Stimulated activated memory B cell treated with anti-CD40 and anti-IgM and Interleukin-4, amounts not matched to agents 10 μg/mL and 1 μg/mL and 100 μg/mL, for 72 hours (primary cell): ENCODE measurements around the gene GNMT.

Source experiments
- ATAC-seq: fragments of 150-1000 bp; cut with Tn5 transposase; 2 replicates; pipeline ENCODE4 v1.10.0; 2021
- H3K27ac Mint-ChIP-seq: one replicate; pipeline ENCODE4 v1.8.0; 2022; ENCODE audit warnings: mild to moderate bottlenecking, mixed read lengths
- H3K27me3 Mint-ChIP-seq: one replicate; pipeline ENCODE4 v1.8.0; 2022; ENCODE audit warnings: mixed read lengths
- H3K36me3 Mint-ChIP-seq: one replicate; pipeline ENCODE4 v1.8.0; 2022; ENCODE audit warnings: mixed read lengths
- H3K4me1 Mint-ChIP-seq: one replicate; pipeline ENCODE4 v1.8.0; 2022; ENCODE audit warnings: mixed read lengths
- H3K4me3 Mint-ChIP-seq: one replicate; pipeline ENCODE4 v1.8.0; 2022; ENCODE audit warnings: mild to moderate bottlenecking, moderate library complexity, mixed read lengths
- H3K9me3 Mint-ChIP-seq: one replicate; pipeline ENCODE4 v1.8.0; 2022; ENCODE audit warnings: mixed read lengths

The GNMT gene

DNA sequence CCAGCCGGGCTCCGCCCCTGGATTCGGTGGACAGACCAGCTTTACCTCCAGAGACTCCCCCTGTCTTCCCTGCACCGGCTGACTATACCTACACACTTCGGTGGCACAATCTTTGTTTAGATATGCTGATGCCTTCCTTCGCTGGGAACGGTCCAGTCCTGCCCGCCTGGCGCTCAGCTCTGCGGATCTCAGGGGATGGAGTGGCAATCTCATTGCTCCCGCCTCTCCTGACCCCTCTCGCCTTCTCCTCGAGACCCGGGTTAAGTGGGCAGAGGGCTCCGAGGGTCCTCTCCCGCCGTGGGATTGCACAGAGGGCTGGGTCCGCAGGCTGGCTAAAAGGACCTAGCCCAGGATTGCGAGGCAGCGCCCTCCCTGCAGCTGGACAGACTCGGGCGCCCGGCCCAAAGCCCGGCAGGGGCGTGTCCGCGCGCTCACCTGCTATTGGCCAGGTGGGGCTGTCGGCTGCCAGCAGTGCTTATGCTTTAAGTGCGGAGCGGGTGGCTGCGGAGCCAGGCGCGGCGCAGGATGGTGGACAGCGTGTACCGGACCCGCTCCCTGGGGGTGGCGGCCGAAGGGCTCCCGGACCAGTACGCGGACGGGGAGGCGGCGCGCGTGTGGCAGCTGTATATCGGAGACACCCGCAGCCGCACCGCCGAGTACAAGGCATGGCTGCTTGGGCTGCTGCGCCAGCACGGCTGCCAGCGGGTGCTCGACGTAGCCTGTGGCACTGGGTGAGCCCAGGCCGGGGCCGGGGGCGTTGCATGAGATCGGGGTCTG, at the start of gene GNMT:
GNMT (plus strand) TSS at position 512 of the 777 bp plus-strand sequence; CDS start at position 526, 14 bp downstream.
- peak; percentile 73 for ATAC-seq
- H3K27ac Mint-ChIP-seq = peak within 1 kb of the TSS; percentile 43
- H3K4me3 Mint-ChIP-seq = peak within 1 kb of the TSS; percentile 80
- no peaks in the 10 kb centered on the region for H3K27me3 Mint-ChIP-seq
- H3K36me3 Mint-ChIP-seq = peaks cover 28% of the 10 kb centered on the region
- H3K4me1 Mint-ChIP-seq = peaks cover 22% of the 10 kb centered on the region
- H3K9me3 Mint-ChIP-seq = no peaks in the 10 kb centered on the region

DNA sequence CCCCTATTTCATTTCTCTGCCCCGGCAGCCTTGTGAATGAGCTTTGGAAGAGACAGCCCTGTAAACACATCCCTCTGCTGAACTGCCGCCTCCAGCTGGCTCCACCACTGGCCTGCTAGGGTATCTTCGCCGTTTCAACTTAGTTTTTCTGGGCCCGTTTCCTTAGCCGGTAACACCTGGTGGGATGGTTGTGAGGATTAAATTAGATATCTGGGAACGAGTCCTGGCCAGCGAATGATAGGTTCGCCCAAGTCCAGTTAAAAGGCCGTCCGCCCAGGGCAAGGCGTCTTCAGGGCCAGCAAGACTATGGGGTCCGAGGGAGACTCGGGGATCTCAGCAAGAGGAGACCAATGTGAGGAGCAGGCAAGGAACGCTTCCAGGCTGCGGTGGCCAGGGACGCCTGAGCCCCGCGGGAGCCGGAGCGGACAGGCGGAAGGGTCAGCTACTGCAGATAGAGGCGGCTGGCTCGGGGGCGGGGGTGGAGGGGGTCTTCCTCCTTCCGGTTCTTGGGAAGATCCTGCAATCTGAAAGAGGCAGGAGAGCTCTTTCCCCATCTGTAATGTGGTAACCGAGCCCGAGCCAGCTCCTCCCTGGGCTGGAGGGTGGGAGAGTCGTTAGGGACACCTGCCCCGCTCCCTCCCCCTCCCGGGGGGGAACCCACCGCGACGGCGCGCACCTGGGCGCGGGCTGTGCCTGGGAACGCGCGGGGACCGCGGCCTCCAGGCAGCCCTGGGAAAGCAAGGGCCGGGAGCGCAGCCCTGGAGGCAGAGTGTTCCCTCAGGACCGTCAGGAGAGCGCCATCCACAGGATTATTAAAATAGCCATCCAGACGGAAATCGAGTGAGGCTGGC, 49.2 kb upstream of the GNMT start:
- peaks cover 8% of the 10 kb centered on the region for H3K27me3 Mint-ChIP-seq
- no peaks in the 10 kb centered on the region for H3K36me3 Mint-ChIP-seq
- no peak for ATAC-seq
- no peak overlapping the region for H3K27ac Mint-ChIP-seq
- H3K4me3 Mint-ChIP-seq = peak overlapping the region; percentile 37
- H3K9me3 Mint-ChIP-seq = no peaks in the 10 kb centered on the region
- H3K4me1 Mint-ChIP-seq = peaks cover 14% of the 10 kb centered on the region

DNA sequence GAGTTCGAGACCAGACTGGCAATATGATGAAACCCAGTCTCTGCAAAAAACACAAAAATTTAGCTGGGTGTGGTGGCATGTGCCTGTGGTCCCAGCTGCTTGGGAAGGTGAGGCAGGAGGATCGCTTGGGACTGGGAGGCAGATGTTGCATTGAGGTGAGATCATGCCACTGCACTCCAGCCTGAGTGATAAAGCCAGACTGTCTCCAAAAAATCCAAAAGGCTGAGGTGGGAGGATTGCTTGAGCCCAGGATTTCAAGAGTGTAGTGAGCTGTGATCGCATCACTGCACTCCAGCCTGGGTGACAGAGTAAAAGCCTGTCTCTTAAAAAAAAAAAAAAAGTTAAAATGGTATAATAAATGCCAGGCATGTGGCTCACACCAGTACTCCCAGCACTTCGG, 46.0 kb upstream of the GNMT start:
- peaks cover 8% of the 10 kb centered on the region for H3K27me3 Mint-ChIP-seq
- H3K4me1 Mint-ChIP-seq = peaks cover 14% of the 10 kb centered on the region
- H3K36me3 Mint-ChIP-seq = no peaks in the 10 kb centered on the region
- no peak overlapping the region for H3K27ac Mint-ChIP-seq
- H3K4me3 Mint-ChIP-seq = no peak overlapping the region
- no peak for ATAC-seq
- H3K9me3 Mint-ChIP-seq = no peaks in the 10 kb centered on the region

DNA sequence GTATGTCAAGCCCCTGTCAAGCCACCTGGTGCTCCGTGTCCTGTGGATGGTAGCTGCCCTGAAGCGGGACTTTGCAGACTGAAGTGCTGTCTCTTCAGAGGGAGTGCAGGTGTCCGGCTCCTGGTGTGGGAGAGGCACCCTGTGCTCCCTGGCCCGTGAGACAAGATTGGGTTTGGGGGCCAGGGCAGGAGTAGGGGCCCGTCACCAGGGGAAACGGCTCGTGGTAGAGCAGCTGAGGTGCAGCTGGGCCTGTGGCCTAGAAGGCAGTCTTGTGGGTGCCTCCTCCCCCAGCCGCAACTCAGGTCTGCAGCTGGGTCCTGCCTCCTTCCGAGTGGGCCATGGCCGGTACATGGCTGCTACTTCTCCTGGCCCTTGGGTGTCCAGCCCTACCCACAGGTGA, 44.8 kb upstream of the GNMT start, which contains the start of gene PTCRA:
PTCRA (plus strand) TSS at position 322 of the 400 bp plus-strand sequence; CDS start at position 339, 17 bp downstream.
- Mint-ChIP-seq H3K27ac (peak within 1 kb of the TSS; percentile 68), H3K4me1 (peaks cover 14% of the 10 kb centered on the region), H3K9me3 (no peaks in the 10 kb centered on the region), H3K4me3 (no peak within 1 kb of the TSS), H3K27me3 (peaks cover 8% of the 10 kb centered on the region), H3K36me3 (no peaks in the 10 kb centered on the region)
- peak; percentile 62 for ATAC-seq

DNA sequence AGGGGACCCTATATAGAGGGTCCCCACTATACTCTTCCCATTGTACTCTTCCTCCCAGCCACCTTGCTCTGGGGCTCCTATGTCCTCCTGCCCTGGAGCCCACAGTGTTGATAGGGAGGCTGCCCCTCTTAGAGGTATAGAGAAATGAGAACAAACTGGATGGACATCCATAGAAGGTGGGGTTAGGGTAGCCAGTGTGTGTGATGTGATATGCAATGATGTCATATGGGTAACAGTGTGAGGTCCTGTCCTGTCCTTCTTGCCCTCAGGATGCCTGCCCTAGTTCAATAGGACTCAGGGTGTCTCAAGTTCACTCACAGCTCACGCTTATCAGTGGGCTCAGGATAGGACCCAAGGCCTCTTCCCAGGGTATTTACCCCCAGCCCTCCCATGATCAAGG, 44.3 kb upstream of the GNMT start:
- ATAC-seq = peak; percentile 34

DNA sequence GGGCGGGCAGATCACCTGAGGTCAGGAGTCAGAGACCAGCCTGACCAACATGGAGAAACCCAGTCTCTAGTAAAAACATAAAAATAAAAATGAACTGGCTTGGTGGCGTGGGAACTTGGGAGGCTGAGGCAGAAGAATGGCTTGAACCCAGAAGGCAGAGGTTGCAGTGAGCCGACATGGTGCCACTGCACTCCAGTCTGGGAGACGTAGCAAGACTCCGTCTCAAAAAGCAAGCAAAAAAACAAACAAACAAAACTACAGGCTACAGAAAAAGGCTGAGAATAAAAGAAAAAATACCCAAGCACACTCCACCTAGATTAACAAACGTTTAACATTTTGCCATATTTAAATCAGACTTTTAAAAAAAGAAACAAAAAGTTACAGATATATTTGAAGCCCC, 38.8 kb upstream of the GNMT start:
- H3K4me1 Mint-ChIP-seq = peaks cover 20% of the 10 kb centered on the region

More for the DNA sequence above, 44.3 kb upstream of the GNMT start:
- H3K36me3 Mint-ChIP-seq = no peaks in the 10 kb centered on the region
- H3K9me3 Mint-ChIP-seq = no peaks in the 10 kb centered on the region
- peak overlapping the region; percentile 68 for H3K27ac Mint-ChIP-seq
- no peak overlapping the region for H3K4me3 Mint-ChIP-seq
- H3K4me1 Mint-ChIP-seq = peaks cover 10% of the 10 kb centered on the region
- peaks cover 3% of the 10 kb centered on the region for H3K27me3 Mint-ChIP-seq

DNA sequence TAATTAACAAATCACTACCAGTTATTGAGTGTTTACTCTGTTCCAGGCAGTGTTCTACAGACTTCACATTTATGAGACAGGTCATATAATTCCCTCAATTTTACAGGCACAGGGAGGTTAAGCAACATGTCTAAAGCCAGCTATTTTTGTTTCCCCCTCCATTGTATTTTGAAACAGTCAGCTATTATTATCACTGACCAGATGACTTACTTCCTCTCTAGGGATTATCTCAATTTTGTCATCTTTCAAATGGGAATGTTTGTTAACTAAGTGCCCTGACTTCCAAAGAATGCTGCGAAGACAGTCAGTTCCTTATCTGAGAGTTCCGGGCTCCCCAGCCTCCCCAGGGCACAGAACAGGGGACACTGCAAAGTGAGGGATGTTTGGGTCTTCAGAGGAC, 36.9 kb upstream of the GNMT start:
- no peaks in the 10 kb centered on the region for H3K9me3 Mint-ChIP-seq
- H3K4me1 Mint-ChIP-seq = peaks cover 26% of the 10 kb centered on the region
- H3K27ac Mint-ChIP-seq = peak overlapping the region; percentile 27
- no peak for ATAC-seq
- no peak overlapping the region for H3K4me3 Mint-ChIP-seq
- H3K27me3 Mint-ChIP-seq = no peaks in the 10 kb centered on the region
- H3K36me3 Mint-ChIP-seq = no peaks in the 10 kb centered on the region

More for the DNA sequence above, 38.8 kb upstream of the GNMT start:
- ATAC-seq = no peak
- Mint-ChIP-seq H3K4me3 (no peak overlapping the region), H3K27ac (peak overlapping the region; percentile 26), H3K27me3 (no peaks in the 10 kb centered on the region), H3K9me3 (no peaks in the 10 kb centered on the region), H3K36me3 (no peaks in the 10 kb centered on the region)

DNA sequence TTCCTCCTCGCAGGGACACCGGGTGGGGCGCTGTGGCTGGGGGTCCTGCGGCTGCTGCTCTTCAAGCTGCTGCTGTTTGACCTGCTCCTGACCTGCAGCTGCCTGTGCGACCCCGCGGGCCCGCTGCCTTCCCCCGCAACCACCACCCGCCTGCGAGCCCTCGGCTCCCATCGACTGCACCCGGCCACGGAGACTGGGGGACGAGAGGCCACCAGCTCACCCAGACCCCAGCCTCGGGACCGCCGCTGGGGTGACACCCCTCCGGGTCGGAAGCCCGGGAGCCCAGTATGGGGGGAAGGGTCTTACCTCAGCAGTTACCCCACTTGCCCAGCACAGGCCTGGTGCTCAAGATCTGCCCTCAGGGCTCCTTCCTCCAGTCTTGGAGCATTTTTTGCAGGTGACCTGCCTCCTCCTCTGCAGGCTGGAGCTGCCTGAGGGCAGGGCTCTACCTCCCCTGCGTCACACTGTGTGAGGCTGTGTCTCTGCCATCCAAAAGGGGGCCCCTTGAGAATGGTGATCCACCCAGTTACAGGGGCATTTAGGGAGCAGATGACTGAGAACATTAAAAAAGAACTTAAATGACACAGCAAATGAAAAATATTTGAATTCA, 35.2 kb upstream of the GNMT start:
- no peak for ATAC-seq
- Mint-ChIP-seq H3K9me3 (no peaks in the 10 kb centered on the region), H3K36me3 (peaks cover 4% of the 10 kb centered on the region), H3K27me3 (no peaks in the 10 kb centered on the region), H3K4me3 (no peak overlapping the region), H3K27ac (peak overlapping the region; percentile 74), H3K4me1 (peaks cover 30% of the 10 kb centered on the region)

DNA sequence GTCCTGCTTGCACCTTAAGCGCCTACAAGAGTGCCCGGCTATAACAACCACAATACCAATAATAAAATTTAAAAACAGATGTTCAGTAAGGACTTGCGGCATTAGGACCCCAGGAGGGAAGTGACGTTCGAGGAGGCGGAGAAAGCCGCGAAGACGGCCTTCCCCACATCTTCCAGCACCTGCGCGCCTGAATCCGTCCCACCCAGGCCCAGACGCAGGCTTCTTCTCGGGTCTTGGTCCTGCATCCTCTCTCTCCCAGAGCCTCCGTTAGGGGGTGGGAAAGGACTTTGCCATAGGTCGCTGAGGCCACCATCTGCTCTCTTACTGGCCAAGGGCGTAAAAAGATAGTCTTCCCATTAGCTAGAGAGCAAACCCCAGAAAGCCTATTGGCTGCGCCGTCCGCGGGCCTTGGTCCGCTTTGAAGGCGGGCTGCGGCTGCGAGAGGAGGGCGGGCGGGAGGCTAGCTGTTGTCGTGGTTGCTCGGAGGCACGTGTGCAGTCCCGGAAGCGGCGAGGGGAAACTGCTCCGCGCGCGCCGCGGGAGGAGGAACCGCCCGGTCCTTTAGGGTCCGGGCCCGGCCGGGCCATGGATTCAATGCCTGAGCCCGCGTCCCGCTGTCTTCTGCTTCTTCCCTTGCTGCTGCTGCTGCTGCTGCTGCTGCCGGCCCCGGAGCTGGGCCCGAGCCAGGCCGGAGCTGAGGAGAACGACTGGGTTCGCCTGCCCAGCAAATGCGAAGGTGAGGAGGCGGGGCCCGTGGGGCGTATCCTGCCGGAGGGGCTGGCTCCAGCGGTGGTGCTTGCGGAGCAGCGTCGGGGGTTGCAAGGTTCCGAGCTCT, 31.4 kb upstream of the GNMT start, which contains the start of gene CNPY3:
CNPY3 (plus strand) TSS at position 495 of the 835 bp plus-strand sequence; CDS start at position 586, 91 bp downstream.
- Mint-ChIP-seq H3K9me3 (no peaks in the 10 kb centered on the region), H3K27ac (peak within 1 kb of the TSS; percentile 97), H3K4me1 (peaks cover 49% of the 10 kb centered on the region), H3K4me3 (peak within 1 kb of the TSS; percentile 97), H3K27me3 (no peaks in the 10 kb centered on the region), H3K36me3 (peaks cover 37% of the 10 kb centered on the region)
- ATAC-seq = peak; percentile 90

DNA sequence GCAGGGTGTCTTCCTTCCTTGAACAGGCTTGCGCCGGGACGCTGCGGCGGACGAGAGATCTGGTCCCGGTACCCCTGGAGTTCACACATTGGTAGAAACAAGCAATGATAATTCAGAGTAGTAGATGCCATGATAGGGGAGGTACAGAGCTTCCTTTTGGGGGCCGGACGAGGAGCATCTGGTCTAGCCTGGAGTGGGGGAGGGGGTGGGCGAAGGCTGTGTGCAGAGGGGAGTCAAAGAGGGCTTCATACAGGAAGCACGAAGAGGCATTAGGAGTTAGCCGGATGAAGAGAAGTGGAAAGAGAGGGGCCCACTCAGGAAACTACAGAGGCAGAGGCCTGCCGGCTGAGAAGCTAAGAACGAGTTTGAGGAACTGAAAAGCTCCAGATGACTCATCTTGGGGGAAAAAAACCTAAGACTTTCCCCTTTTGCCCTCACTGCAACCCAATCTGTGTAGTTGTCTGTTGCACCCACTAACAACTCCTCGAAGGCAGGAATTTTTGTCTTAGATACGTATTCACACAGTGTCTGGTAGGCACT, 30.7 kb upstream of the GNMT start:
- Mint-ChIP-seq H3K4me1 (peaks cover 52% of the 10 kb centered on the region), H3K9me3 (no peaks in the 10 kb centered on the region), H3K36me3 (peaks cover 38% of the 10 kb centered on the region), H3K27me3 (no peaks in the 10 kb centered on the region), H3K27ac (peak overlapping the region; percentile 97), H3K4me3 (peak overlapping the region; percentile 97)
- peak; percentile 77 for ATAC-seq

DNA sequence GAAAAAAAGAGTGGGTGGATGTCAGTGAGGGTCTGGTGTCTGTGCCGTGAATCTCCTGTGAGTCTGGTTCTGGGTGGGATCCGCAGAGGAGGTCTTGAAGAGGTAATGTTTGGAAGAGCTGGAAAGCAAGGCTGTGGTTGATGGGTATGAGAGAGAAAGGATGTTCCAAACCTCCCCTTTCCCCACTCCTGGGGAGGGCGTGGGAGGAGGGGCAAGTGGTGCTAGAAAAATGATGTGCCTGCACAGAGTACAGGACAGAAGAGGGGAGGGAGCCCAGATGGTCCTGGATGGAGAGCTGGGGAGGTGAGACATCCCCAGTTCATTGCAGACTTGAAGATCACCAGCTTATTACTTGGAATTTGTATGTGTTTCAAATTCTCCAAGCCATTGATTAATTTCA, 28.1 kb upstream of the GNMT start:
- H3K27ac Mint-ChIP-seq = peak overlapping the region; percentile 97
- peaks cover 76% of the 10 kb centered on the region for H3K4me1 Mint-ChIP-seq
- H3K4me3 Mint-ChIP-seq = peak overlapping the region; percentile 97
- no peaks in the 10 kb centered on the region for H3K27me3 Mint-ChIP-seq
- H3K9me3 Mint-ChIP-seq = no peaks in the 10 kb centered on the region
- H3K36me3 Mint-ChIP-seq = peaks cover 60% of the 10 kb centered on the region
- ATAC-seq = no peak

DNA sequence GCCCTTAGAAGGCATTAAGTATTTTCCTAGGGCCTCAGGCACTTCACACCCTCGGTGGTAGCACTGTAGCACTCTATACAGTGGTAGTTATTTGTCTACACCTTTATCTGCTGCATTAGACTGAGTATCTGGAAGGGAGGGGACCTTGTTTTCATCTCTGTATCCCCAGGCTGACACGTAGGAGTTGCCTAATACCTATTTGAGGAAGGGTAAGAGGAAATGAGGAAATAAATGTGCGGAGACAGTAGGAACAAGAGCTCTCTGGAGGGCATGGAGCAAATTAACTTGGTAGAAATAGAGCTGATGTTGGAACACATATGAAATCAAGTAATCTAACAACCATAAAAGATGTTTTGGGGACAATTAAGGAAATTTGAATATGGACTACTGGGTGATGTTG, 27.3 kb upstream of the GNMT start:
- ATAC-seq = no peak
- H3K27ac Mint-ChIP-seq = peak overlapping the region; percentile 97

DNA sequence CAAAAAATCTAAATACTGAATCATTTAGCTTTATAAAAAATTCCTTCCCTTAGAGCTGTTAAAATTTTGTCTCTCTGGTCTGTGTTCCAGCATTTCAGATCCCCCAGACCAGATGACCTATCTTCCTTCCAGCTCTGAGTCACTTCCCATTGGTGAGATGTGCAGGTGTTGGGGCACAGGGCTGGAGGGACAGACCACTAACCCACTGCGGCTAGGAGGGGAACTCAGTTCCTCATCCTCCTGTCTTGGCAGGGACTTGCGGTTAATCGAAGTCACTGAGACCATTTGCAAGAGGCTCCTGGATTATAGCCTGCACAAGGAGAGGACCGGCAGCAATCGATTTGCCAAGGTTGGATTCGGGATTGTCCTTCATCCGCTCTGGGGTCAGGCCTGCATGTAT, 25.2 kb upstream of the GNMT start:
- Mint-ChIP-seq H3K27me3 (no peaks in the 10 kb centered on the region), H3K27ac (peak overlapping the region; percentile 18), H3K4me1 (peaks cover 82% of the 10 kb centered on the region), H3K9me3 (no peaks in the 10 kb centered on the region), H3K36me3 (peaks cover 83% of the 10 kb centered on the region), H3K4me3 (peak overlapping the region; percentile 21)
- ATAC-seq = peak; percentile 89

More for the DNA sequence above, 27.3 kb upstream of the GNMT start:
- peak overlapping the region; percentile 97 for H3K4me3 Mint-ChIP-seq
- no peaks in the 10 kb centered on the region for H3K9me3 Mint-ChIP-seq
- peaks cover 66% of the 10 kb centered on the region for H3K36me3 Mint-ChIP-seq
- H3K4me1 Mint-ChIP-seq = peaks cover 81% of the 10 kb centered on the region
- no peaks in the 10 kb centered on the region for H3K27me3 Mint-ChIP-seq

DNA sequence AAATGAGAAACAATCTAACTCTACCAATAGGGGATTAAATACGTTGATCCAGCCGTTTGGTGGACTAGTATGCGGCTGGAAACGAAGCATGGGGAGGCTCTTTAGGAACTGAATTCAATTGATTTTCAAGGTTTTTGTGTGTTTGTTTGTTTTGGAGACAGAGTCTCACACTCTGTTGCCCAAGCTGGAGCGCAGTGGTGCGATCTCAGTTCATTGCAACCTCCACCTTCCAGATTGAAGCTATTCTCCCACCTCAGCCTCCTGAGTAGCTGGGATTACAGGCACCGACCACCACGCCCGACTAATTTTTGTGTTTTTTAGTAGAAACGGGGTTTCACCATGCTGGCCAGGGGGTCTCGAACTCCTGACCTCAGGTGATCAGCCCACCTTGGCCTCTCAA, 24.2 kb upstream of the GNMT start:
- H3K27me3 Mint-ChIP-seq = no peaks in the 10 kb centered on the region
- H3K4me1 Mint-ChIP-seq = peaks cover 71% of the 10 kb centered on the region
- peaks cover 86% of the 10 kb centered on the region for H3K36me3 Mint-ChIP-seq
- no peak overlapping the region for H3K4me3 Mint-ChIP-seq
- no peaks in the 10 kb centered on the region for H3K9me3 Mint-ChIP-seq
- ATAC-seq = no peak
- H3K27ac Mint-ChIP-seq = peak overlapping the region; percentile 57
